ENCODE results near the gene HSF4.

DNA sequence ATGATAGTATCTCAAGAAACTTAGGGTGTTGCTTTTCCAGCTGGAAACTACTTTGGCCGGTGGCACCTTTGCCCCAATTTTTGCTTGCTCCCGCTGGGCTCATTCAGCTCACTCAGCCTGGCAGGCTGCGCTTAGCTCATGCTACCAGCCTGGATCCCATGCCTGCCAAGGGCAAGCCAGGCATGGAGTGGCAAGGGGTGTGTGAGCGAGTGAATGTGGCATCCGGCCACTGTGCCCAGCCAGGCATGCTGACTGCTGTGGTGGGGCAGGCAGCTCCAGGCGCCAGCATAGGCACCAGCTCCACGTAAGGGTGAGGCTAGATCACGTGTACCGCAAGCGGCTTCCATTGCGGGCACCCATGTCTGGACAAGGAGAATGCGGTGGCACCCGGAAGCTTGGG lies 23.2 kb upstream of the HSF4 start:
- no peak for TF ChIP-seq POLR2AphosphoS5 (IDR thresholded peaks at IDR 0.05; ENCODE audit: low read depth, low read length)
- TF ChIP-seq POLR2A (IDR thresholded peaks at IDR 0.05; ENCODE audit: low read depth, low read length), result no peak
